GM18519 (cell line): Measurements from ENCODE around the gene KLK8.

Experiments used
- ATAC-seq: cut with Tn5 transposase; IDR thresholded peaks from one replicate; pipeline ENCODE4 v1.9.1; 2021; ENCODE audit warnings: mild to moderate bottlenecking, moderate library complexity; ENCODE audit not compliant: unreplicated experiment, low FRiP score

The KLK8 gene, protein sequence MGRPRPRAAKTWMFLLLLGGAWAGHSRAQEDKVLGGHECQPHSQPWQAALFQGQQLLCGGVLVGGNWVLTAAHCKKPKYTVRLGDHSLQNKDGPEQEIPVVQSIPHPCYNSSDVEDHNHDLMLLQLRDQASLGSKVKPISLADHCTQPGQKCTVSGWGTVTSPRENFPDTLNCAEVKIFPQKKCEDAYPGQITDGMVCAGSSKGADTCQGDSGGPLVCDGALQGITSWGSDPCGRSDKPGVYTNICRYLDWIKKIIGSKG

DNA sequence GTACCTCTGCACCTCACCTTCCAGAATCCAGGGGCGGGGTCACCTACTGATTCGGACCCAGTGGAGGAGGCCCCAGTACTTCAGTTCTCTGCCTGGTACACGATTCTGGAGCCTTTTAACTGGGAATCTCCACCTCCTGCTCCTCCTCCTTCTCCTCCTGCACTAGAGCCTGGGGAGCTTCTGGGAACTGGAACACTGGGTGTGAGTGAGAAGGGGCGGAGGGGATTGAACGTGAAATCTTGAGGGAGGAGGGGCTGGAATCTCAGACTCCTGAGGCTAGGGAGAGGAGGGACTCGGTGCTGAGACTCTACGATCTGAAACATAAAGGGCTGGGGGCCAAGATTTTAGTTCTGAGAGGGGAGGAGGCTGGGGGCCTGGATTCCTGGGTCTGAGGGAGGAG lies at the start of gene KLK8:
TSS of gene KLK8 (minus strand) at position 90 of the 400 bp plus-strand sequence. CDS start 437 bp downstream, outside the sequence.
- no peak for ATAC-seq

DNA sequence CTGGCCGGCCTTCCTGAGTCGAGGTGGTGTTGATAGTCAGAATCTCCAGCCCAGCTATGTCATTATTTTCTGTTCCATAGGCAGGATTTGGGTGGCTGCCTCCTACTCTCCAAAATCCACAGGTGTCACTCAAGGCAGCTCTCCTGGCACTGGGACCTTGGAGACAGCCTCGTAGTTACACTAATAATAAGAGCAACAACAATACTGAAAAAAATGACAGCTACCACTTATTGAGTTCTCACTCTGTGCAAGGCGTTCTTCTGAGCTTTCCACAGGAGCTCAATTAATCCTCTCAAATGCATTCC lies 45.6 kb upstream of the KLK8 start:
- no peak for ATAC-seq

DNA sequence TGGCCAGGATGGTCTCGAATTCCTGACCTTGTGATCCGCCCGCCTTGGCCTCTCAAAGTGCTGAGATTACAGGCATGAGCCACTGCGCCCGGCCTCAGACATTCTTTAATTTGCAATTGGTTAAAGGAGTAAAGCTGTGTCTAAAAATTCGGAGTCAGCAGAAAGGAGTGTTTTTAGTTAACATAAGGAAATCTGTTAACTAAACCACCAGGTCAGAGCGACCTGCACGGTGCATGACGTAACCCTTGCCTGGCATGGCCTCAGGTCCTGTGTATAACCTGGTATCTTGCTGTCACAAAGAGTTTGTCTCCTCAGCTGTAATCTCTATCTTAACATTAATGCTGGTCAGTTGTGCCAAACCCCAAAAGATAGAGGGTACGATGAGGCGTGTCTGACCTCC lies 42.9 kb upstream of the KLK8 start:
- ATAC-seq: no peak

DNA sequence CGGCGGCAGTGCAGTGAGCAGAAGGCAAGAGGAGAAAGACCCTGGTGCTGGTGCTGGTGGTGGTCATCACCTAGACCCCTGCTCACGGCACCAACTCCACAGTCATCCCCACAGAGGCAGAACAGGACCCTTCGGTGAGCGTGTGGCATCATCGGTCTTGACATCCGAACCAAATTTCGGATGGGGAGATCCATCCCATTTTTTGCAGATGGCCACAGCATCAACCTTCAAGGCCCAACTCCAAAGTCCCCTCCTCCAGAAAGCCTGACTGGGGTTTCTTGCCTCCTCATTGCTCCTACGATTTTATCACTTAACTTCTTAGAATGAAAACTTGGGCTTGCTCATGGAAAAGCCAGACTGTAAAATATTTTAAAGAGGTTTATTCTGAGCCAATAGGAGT lies 42.1 kb upstream of the KLK8 start:
- ATAC-seq: no peak

DNA sequence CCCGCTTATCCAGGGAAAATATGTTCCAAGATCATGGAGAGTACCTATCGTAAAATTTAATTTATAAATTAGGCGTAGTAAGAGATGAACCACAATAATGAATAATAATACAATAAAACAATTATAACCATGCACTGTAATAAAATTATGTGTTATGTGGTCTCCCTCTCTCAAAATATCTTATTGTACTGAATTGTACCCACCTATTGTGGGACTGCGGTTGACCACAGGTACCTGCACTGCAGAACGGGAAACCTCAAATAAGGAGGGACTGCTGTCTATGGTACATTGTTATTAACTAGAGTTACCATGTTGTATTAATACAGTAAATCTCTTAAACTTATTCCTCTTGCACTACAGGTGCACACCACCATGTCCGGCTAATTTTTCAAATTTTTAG lies 38.7 kb upstream of the KLK8 start:
- ATAC-seq: no peak

DNA sequence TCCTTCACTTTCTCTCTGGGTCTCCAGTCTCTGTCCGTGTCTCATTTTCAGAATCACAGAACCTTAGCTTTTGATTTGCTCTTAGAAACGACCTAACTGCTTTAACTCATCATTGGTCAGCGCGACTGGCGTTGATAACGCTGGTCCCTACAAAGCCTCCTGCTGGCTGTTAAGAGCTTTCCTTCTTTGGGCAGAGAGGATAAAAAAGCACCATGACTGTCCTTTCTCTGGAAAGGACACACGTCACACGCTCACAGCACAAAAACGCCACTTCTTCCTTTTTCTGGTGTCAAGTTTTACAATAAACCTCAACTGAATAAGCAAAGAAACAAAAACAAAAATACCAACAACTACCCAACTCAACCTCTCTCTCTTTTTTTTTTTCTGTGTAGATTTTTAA lies 35.1 kb upstream of the KLK8 start:
- no peak for ATAC-seq

DNA sequence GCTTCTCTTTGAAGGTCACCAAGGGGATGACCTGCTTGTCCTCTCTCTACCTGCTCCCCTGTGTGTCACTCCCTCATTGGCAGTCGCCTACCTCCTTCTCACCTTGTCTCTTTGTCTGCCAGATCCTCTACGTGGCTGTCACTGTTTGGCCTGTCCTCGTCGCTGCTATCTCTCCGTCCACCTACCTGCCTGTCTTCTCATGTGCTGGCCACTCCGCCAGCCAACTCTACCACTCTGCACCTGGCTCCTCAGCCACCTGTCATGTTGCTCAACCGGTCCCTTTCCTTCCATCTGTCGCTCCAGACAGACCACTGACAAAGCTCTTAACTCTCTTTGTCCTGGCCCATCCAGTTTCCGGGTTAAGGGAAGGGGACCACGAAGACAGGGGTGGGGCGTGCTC lies 33.3 kb upstream of the KLK8 start, which contains the start of gene KLK12:
TSS of gene KLK12 (minus strand) at position 299 of the 400 bp plus-strand sequence. CDS start 381 bp downstream, outside the sequence.
- no peak for ATAC-seq

DNA sequence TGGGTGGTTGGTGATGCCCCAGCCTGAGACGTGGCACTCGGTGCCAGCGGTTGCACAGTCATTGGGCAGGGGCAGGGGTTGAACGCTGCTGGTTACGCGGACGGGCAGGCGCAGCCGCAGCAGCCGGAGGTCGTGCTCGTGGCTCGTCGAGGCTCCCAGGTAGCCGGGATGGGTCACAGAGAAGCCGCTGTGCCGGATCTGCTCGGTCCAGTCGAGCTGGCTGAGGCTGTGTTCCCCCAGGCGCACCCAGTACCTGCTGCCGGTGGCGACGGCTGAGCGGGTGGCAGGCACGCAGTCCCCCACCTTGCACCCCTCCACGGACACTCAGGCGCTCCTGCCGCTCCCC lies 30.4 kb upstream of the KLK8 start:
- ATAC-seq: no peak

DNA sequence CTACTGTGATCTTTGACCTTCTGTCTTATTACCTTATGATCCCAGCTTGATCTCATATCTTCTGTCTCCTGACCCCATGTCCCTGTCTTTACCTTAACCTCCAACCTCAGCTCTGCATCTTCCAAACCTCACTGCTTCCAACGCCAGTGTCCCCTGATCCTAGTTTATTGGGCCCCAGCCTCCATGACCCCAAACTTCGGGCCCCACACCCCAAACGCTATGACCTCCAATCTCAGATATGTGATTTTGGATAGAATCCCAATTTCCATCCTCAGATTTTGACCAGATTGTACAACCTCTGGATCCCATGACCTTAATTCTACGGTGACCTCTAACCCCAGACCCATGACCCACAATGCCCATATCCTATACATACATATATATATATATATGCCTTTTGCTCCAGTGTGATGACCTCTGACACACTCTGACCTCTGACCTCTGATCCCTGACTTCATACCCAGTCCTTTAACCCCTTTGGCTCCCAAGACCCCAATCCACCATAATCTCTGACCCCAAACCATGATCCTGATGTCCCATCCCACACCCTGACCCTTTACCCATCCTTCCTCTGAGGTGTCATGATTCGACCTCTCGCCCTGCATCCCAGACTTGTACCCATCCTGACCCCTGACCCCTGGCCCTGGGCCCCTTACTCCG lies 29.9 kb upstream of the KLK8 start:
- no peak for ATAC-seq

DNA sequence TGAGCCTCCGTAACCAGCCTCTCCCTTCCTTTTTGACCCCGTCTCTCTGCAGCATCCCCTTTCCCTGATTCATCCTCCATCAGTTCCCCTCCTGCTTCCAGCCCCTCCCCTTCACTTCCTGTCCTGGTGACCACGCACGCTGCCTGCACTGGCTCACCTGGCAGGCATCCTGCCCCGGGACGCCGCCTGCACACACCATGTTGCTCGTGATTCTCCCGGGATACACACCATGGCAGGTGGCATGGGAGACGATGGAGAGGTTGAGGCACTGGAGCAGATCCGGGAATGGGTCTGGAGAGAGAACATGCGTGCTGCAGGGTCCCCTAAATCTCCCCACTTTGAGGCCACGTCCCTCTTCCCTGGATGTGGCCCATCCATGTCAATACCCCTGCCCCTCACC lies 29.2 kb upstream of the KLK8 start:
- no peak for ATAC-seq

DNA sequence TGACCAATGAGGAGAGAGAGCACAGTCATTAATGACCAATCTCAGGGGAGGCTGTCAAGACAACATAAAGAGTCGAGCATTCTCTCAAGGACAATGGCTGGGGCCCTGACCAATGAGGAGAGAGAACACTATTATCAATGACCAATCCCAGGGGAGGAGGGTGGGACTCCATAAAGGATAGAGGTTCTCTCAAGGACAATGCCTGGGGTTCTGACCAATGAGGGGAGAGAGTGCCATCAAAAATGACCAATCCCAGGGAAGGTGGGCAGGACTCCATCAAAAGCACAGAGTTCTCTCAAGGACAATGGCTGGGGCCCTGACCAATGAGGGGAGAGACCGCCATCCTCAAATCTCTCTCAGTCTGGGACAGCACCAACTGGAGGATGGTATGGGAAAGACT lies 28.3 kb upstream of the KLK8 start:
- no peak for ATAC-seq

DNA sequence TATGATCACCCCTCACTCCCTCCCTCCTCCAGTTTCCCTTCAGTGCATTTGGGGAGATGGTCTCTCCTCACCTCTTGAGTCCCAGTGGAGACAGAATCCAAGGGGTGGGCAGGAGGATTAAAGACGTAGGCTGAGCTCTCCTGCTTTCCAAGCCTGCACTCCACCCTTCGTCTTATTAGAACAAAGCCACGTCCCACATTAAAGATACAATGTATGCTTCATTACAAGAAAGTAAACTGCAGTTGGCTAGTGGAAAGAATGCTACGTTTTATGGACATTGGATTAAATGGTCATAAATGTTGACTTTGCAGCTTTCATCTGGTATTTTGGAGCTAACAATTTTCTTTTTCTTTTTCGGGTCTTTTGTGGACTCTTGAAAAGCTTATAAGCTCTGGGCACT lies 26.5 kb upstream of the KLK8 start:
- ATAC-seq: no peak

DNA sequence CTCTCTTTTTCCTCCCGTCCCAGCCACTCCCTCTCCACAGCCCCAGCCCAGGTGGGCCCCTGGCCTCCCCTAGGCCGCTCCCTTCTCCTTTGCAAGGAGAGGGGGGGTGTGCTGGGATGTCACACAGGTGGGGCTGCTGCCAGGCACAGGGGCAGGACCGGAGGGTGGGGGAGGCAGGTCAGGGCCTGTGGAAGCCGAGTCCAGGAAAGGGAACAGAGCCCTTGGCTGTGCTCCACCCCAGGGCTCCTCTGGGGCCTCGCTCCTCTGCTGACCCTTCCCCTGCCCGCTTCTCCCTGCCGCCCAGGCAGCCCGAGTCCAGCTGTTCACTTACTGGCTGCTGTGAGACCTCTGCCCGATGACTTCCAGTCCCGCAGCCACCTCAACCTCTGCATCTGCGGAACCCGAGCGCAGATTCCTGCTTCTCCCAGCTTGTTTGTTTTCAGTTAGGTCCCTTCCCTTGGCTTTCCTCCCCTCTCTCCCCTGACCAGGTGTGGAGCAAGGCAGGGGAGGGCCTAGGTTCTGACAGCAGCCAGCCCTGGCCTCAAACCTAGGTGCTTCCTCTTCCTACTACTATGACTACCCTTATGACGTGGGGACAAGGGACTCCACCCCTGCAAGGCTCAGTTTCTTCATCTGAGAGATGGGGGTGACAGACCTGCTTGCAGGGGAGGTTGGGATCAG lies 25.9 kb upstream of the KLK8 start:
- no peak for ATAC-seq

DNA sequence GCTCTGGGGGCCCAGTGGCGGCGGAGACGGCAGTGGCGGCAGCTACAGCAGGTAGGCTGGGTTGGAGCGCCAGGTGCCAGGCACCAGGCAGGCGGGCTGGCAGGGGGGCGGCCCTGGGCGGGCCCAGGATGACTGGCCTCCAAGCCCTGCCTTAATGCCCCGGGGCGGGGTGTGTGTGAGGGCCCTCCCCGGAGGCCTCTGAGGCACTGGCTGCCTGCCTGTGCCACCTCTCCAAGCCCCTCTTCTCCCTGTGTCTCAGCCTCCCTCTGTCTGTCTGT lies 25.1 kb upstream of the KLK8 start, which contains the start of gene KLK11:
TSS of gene KLK11 (minus strand) at position 63 of the 278 bp plus-strand sequence. CDS start 985 bp downstream, outside the sequence.
- ATAC-seq: no peak

DNA sequence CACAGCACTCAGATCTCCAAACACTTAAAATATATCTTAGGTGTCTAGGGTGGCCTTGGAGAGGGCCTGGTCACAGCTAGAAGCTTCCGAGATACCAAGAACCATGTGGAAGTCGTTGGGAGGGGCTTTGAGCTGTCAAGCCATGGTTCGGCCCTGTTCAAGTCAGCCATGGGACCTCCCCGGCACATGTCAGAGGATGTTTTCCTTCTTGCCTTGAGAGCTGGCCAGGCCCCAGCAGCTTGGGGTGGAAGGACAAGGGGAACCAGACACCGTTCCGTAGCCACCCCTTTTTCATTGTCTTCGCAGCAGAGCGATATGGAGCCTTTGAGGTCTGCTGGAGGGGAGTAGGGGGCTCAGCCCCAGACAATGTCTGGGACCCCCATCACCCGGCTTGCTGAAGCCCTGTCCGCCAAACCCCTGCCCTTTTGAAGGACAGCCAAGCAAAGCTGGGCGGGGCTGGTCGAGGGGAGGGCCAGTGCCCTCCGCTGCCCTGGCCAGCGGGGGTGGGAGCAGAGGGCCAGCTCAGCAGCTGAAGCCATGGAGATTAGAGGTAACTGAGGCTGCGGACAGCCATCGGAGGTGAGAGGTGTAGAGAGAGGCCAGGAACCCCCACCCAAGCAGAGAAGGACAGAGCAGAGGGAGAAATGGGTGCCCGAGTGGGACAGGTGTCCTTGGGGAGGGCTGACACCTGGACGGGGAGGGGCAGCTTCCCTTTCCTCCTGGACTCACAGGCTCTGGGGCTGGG lies 24.6 kb upstream of the KLK8 start:
- no peak for ATAC-seq

DNA sequence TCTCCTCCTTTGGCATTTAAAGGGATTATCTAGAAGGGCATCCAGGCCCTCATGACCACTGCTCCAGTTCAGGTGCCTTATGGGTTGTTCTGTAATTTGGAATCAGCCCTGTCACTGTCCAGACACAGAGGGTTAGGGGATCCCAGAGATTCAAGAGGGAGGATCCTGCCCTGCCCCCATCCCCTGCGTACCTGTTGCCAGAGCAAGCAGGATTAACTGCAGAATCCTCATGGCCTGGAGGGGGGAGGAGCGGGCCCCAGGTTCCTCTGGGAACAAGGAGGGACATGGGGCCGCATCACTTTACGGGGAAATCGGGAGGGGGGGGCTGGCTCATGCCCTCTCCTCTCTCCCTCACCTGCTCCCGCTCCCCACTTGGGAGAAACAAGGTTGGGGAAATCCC lies 24.0 kb upstream of the KLK8 start:
- ATAC-seq: no peak

DNA sequence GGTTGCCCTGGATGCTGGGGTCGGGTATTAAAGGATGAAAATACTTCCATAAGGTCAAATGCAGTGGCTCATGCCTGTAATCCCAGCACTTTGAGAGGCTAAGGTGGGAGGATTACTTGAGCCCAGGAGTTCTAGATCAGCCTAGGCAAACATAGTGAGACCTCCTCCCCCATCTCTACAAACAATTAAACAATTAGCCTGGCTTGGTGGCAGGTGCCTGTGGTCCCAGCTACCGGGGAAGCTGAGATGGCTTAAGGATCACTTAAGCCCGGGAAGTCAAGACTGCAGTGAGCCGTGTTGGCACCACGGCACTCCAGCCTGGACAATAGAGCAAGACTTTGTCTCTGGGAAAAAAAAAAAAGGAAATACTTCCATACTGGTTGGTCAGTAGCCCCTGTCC lies 23.5 kb upstream of the KLK8 start:
- ATAC-seq: no peak

DNA sequence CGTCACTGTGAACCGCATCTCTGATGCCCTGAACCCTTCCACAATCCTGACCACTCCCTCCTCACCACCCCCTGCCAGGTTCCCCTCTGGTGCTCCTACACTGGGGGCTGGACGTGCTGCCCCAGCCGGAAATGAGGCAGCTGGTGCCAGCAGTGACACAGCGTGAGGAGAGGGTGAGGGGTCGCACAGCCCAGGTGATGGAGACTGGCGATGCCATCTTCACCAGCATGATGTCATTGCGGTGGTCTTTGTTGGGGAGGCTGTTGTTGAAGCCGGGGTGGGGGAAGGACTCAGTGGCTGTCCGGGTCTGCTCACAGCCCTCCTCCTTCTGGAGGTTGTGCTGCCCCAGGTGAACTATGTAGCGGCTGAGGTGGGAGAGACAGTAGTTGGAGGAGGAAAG lies 22.5 kb upstream of the KLK8 start:
- ATAC-seq: no peak

DNA sequence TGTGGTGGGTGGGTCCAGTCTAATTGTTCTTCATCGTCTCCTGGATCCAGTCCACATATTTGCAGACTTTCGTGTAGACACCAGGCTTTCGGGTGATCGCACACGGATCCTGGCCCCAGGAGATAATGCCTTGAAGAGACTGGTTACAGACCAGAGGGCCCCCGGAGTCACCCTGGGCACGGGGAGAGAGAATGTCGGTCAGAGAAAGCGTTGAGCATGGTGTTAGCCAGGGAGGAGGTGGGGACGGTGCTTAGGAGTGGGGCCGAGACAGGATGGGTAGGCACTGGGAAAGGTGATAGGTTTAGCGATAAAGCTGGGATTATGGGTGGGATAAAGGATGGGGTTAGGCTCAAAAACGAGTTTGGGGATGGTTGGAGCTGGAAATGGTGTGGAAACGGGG lies 21.1 kb upstream of the KLK8 start:
- no peak for ATAC-seq

DNA sequence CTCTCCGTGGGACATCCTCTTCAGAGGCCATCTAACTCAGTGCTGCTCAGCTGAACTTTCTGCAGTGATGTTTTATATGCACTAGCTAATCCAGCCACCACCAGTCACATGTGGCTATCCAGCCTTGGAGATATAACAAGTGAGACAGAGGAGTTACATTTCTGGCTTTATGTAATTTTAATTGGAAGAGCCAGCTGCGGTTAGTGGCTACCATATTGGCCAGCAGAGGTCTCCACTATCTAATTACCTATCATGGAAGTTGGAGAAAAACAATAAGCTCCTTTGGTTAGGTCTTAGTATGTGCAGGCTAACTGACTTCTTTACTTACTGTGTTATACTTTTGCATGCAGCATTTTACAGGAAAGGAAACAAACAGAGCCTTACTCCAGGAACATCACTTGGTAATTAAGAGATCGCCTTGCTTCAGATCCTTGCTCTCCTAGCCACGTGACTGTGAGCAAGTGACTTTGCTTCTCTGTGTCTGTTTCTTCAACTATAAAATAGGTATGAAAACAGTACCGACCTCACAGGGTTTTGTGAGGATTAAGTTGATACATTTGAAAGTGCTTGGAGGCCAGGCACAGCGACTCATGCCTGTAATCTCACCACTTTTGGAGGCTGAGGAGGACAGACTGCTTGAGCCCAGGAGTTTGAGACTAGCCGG lies 19.7 kb upstream of the KLK8 start:
- no peak for ATAC-seq

DNA sequence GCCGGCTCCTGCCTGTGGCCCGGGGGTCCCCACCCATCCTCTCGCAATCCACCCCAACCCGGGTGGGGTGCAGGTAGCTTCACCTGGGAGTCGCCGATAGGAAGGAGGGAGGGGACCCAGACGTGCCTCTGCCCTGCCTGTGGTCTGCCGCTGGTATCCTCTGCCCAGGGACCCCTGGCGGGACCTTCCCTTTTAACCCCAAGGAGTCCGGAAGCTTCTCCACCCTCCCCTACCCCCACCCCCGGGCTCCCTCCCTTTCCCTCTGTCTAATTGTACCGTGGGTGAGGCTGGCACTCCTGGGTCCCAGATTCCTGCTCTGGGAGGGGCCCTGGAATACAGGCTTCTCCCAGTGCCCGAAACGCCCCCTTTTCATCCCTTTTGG lies 18.1 kb upstream of the KLK8 start, which contains the start of gene KLK10:
TSS of gene KLK10 (minus strand) at position 166 of the 382 bp plus-strand sequence. CDS start 579 bp downstream, outside the sequence.
- ATAC-seq: no peak
